HG02642 (cell line): ENCODE data around the gene APOL2.
"Not testable (repeated sequence)": the region's sequence is repeated elsewhere in the genome, so short reads cannot be mapped to it uniquely, and the experiment has no call there.

Experiments used
- ATAC-seq: cut with Tn5 transposase; IDR thresholded peaks from one replicate; pipeline ENCODE4 v1.9.1; 2021; ENCODE audit warnings: mild to moderate bottlenecking; ENCODE audit not compliant: unreplicated experiment, poor library complexity

APOL2 gene

GRCh38 chr22:36202906-36203305 lies 36.4 kb downstream of the APOL2 start:
- not testable (repeated sequence) for ATAC-seq

- no peak for ATAC-seq
Measured at GRCh38 chr22:36201630-36202319, 37.6 kb downstream of the APOL2 start, which contains the start of gene APOL4. Gene APOL4, minus strand, starts transcription at chr22:36201809. Its CDS starts 75 bp downstream, at chr22:36201734.

- ATAC-seq = not testable (repeated sequence)
Measured at GRCh38 chr22:36201025-36201424, 38.3 kb downstream of the APOL2 start.

- no peak for ATAC-seq
Measured at GRCh38 chr22:36199001-36199551, 40.3 kb downstream of the APOL2 start.

GRCh38 chr22:36198536-36198935 lies 40.8 kb downstream of the APOL2 start:
- ATAC-seq = no peak

- ATAC-seq = no peak
Measured at GRCh38 chr22:36197514-36198146, 41.7 kb downstream of the APOL2 start.

GRCh38 chr22:36197065-36197440 lies 42.3 kb downstream of the APOL2 start:
- ATAC-seq = no peak

GRCh38 chr22:36196254-36197064 lies 42.9 kb downstream of the APOL2 start:
- no peak for ATAC-seq

- no peak for ATAC-seq
Measured at GRCh38 chr22:36194971-36195370, 44.4 kb downstream of the APOL2 start.

- no peak for ATAC-seq
Measured at GRCh38 chr22:36194385-36194784, 44.9 kb downstream of the APOL2 start.

GRCh38 chr22:36193577-36193976 lies 45.8 kb downstream of the APOL2 start:
- ATAC-seq = no peak

GRCh38 chr22:36193171-36193570 lies 46.2 kb downstream of the APOL2 start:
- ATAC-seq = no peak

GRCh38 chr22:36192542-36192941 lies 46.8 kb downstream of the APOL2 start:
- ATAC-seq = no peak

- ATAC-seq = no peak
Measured at GRCh38 chr22:36191106-36191836, 48.1 kb downstream of the APOL2 start.

GRCh38 chr22:36187862-36188261 lies 51.5 kb downstream of the APOL2 start:
- ATAC-seq = not testable (repeated sequence)

- ATAC-seq = no peak
Measured at GRCh38 chr22:36185828-36186624, 53.3 kb downstream of the APOL2 start.

GRCh38 chr22:36184433-36185025 lies 54.8 kb downstream of the APOL2 start:
- ATAC-seq = no peak

GRCh38 chr22:36183446-36183845 lies 55.9 kb downstream of the APOL2 start:
- ATAC-seq = no peak

- no peak for ATAC-seq
Measured at GRCh38 chr22:36182857-36183256, 56.5 kb downstream of the APOL2 start.
